K562 (cell line): ENCODE data around the gene PPP4C. TPM values are rescaled to one million over a fixed set of nuclear protein-coding genes. Genes with fewer than 3 reads are reported as not detected.

Experiments used
- C11orf30 ChIP-seq: fragments of 450-650 bp; IDR thresholded peaks from 2 replicates; pipeline ENCODE4 v1.6.1; 2016; ENCODE audit warnings: low read depth, mild to moderate bottlenecking
- ETV5 ChIP-seq: sonication (generic); formaldehyde crosslinking; IDR thresholded peaks from 2 replicates; pipeline ENCODE4 v1.4.0; 2020; ENCODE audit warnings: low read depth, mild to moderate bottlenecking, missing genetic modification reagents
- FOS ChIP-seq: IDR thresholded peaks from 3 replicates; pipeline ENCODE4 v1.6.1; 2011; ENCODE audit not compliant: insufficient read length; ENCODE audit errors: extremely low read depth
- FOXA3 ChIP-seq, 2 experiments: fragments of 450-650 bp in 1 of 2; sonication (generic) in 1 of 2; formaldehyde crosslinking; IDR thresholded peaks in 1 of 2; conservative IDR thresholded peaks in 1 of 2; 2 replicates each; pipeline versions ENCODE4 v1.4.0 to v1.8.0; 2020 to 2022; ENCODE audit warnings: mild to moderate bottlenecking in 2 of 2, missing genetic modification reagents in 1 of 2
- FOXP1 ChIP-seq: sonication (generic); formaldehyde crosslinking; IDR thresholded peaks from 2 replicates; pipeline ENCODE4 v1.8.0; 2022; ENCODE audit warnings: mild to moderate bottlenecking, missing genetic modification reagents
- GTF2E2 ChIP-seq: fragments of 200-800 bp; sonication (Bioruptor generic); IDR thresholded peaks from 2 replicates; pipeline ENCODE4 v1.6.1; 2016; ENCODE audit warnings: missing genetic modification characterization, missing compliant biosample characterization
- KDM2B ChIP-seq: fragments of 250-450 bp; sonication (Bioruptor Pico); IDR thresholded peaks from 2 replicates; pipeline ENCODE4 v1.8.0; 2021; ENCODE audit warnings: mild to moderate bottlenecking, moderate library complexity
- NELFE ChIP-seq: IDR thresholded peaks from 2 replicates; pipeline ENCODE4 v1.6.1; 2011; ENCODE audit warnings: mild to moderate bottlenecking; ENCODE audit not compliant: insufficient read depth, insufficient read length
- NRF1 ChIP-seq, 2 experiments: fragments of 450-650 bp; IDR thresholded peaks in 1 of 2; conservative IDR thresholded peaks in 1 of 2; 2 replicates each; pipeline ENCODE4 v1.6.1; 2014; ENCODE audit warnings: mild to moderate bottlenecking in 2 of 2
- PHB2 ChIP-seq: fragments of 450-650 bp; IDR thresholded peaks from 2 replicates; pipeline ENCODE4 v1.6.1; 2017; ENCODE audit warnings: low read depth
- POLR2B ChIP-seq: fragments of 450-650 bp; IDR thresholded peaks from 2 replicates; pipeline ENCODE4 v1.6.1; 2018; ENCODE audit warnings: low read depth; ENCODE audit not compliant: partially characterized antibody
- RBFOX2 ChIP-seq: fragments of 200-400 bp; formaldehyde crosslinking; IDR thresholded peaks from 2 replicates; pipeline ENCODE4 v1.6.1; 2017; ENCODE audit warnings: low read depth, mild to moderate bottlenecking, low read length, moderate library complexity
- RBM25 ChIP-seq: fragments of 200-400 bp; formaldehyde crosslinking; IDR thresholded peaks from 2 replicates; pipeline ENCODE4 v1.6.1; 2018; ENCODE audit warnings: low read length, low read depth, moderate library complexity; ENCODE audit not compliant: severe bottlenecking
- SIN3B ChIP-seq: fragments of 450-650 bp; IDR thresholded peaks from 2 replicates; pipeline ENCODE4 v1.6.1; 2017; ENCODE audit warnings: low read depth, mild to moderate bottlenecking, moderate library complexity
- U2AF2 ChIP-seq: fragments of 200-400 bp; formaldehyde crosslinking; optimal IDR thresholded peaks from 2 replicates; pipeline ENCODE3; 2017; ENCODE audit warnings: low read depth, mild to moderate bottlenecking, low read length
- ZNF23 ChIP-seq: fragments of 250-450 bp; sonication (Bioruptor Pico); IDR thresholded peaks from 2 replicates; pipeline ENCODE4 v1.4.0; 2020; ENCODE audit warnings: mild to moderate bottlenecking
- ZNF507 ChIP-seq: conservative IDR thresholded peaks from 2 replicates; pipeline ENCODE4 v1.6.1; 2017; ENCODE audit warnings: missing genetic modification characterization, missing compliant biosample characterization
- polyA plus RNA-seq, 8 experiments: library from polyadenylated mRNA; depleted of rRNA in 4 of 8; stranded (reverse) in 5 of 8; unstranded in 3 of 8; fragments of >200 nt; fragmentation: Nextera tagmentation in 2 of 8; fragmentation: Illumina TruSeq in 1 of 8; extraction: Ambion mirVana in 2 of 8; extraction: Trizol in 1 of 8; gene quantifications; 2 replicates each; pipeline versions ENCODE4 v1.2.1 to v1.2.3, GENCODE V29; 2011 to 2014; ENCODE audit warnings: inconsistent platforms in 1 of 8, missing spikeins in 1 of 8
- total RNA-seq, 7 experiments: library from RNA; depleted of rRNA in 6 of 7; stranded (reverse); fragments of >200 nt in 6 of 7; fragmentation: Illumina TruSeq in 2 of 7; extraction: Trizol in 2 of 7; gene quantifications; 2 replicates each; pipeline versions ENCODE4 v1.2.1 to v1.2.3, GENCODE V29; 2011 to 2021; ENCODE audit warnings: low replicate concordance in 1 of 7
- TF ChIP-seq, protein P1 (sequence below): fragments of 250-450 bp; sonication (Bioruptor Pico); IDR thresholded peaks from 2 replicates; pipeline ENCODE4 v1.4.0; 2020
- TF ChIP-seq, protein P2 (sequence below), 3 experiments: fragments of 200-800 bp in 1 of 3; fragments of 250-450 bp in 1 of 3; fragments of 450-650 bp in 1 of 3; sonication (Bioruptor Pico) in 1 of 3; sonication (Bioruptor generic) in 1 of 3; formaldehyde crosslinking in 1 of 3; IDR thresholded peaks; 2 replicates each; pipeline versions ENCODE4 v1.6.1 to v1.8.0; 2016 to 2022; ENCODE audit warnings: mild to moderate bottlenecking in 2 of 3, missing genetic modification characterization in 2 of 3, missing compliant biosample characterization in 1 of 3, moderate library complexity in 1 of 3
- TF ChIP-seq, protein P3 (sequence below): sonication (generic); formaldehyde crosslinking; IDR thresholded peaks from 2 replicates; pipeline ENCODE4 v1.5.0; 2020; ENCODE audit warnings: missing genetic modification reagents
- TF ChIP-seq, protein P4 (sequence below): fragments of 200-800 bp; sonication (Bioruptor generic); IDR thresholded peaks from 2 replicates; pipeline ENCODE4 v1.6.1; 2017; ENCODE audit warnings: missing genetic modification characterization, missing compliant biosample characterization

PPP4C gene
- total and polyA plus RNA-seq, 9 of the 15 experiments (the other 6 are each of a cell fraction or from before 2014, with no cell fraction given) = 3.5 to 183 (median 131) TPM

DNA sequence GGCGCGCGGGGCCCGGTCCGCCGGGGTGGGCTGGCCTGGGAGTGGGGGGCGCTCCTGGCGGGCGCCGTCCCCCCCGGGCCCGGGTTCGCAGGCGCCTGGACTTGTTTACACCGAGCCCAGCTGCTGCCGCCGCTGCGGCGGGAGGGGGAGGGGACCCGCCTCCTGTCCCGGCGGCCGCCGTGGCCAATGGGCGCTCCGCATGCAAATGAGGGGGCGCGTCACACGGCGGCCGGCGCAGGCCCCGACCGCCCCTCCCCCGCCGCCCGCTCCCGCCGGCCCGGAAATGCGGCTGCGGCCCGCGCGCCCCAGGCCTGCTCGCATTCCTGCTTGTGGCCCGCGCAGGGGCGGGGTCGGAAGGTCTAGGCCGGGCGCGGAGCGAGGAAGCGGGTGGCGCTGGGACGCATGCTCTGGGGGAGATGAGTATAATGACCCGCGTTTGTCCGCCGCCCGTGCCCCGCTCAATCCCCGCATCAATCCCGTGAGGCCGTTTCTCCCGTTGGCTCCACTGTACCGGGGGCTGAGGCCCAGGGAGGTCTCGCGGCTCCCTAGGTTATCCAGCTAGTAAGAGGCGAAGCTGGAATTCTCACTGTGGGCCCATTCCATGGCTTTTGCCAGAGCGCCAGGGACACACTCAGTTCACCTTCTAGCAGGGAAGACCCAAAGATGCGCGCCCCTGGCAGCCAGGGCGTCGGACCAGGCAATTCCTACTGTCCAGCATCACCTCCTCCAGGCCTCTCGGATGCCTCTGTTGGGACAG is 20.5 kb downstream of the PPP4C start, which contains the start of gene YPEL3 (continued):
- peak in 1 of 2 experiments; percentile 31; a peak in 3 of 4 replicates for TF ChIP-seq FOXA3 (CRISPR knock-in tag; conservative IDR thresholded peaks at IDR 0.05 in 1 of 2, IDR thresholded peaks at IDR 0.05 in 1 of 2)
- TF ChIP-seq KDM2B (CRISPR knock-in tag) = 0 out of 2 replicates have a peak, but pooled peaks have one; percentile 24
- no peak for TF ChIP-seq SIN3B
- no peak for TF ChIP-seq C11orf30
- TF ChIP-seq, protein P1, sequence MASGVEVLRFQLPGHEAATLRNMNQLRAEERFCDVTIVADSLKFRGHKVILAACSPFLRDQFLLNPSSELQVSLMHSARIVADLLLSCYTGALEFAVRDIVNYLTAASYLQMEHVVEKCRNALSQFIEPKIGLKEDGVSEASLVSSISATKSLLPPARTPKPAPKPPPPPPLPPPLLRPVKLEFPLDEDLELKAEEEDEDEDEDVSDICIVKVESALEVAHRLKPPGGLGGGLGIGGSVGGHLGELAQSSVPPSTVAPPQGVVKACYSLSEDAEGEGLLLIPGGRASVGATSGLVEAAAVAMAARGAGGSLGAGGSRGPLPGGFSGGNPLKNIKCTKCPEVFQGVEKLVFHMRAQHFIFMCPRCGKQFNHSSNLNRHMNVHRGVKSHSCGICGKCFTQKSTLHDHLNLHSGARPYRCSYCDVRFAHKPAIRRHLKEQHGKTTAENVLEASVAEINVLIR (CRISPR knock-in tag) = no peak
- no peak for TF ChIP-seq ZNF507 (tag)
- no peak for TF ChIP-seq PHB2
- peak; percentile 56 for TF ChIP-seq RBM25
- peak; percentile 90 to 91 for TF ChIP-seq NRF1 (conservative IDR thresholded peaks at IDR 0.05 in 1 of 2, IDR thresholded peaks at IDR 0.05 in 1 of 2)
- TF ChIP-seq FOS = no peak
- TF ChIP-seq FOXP1 (CRISPR knock-in tag) = peak; percentile 77
- peak; percentile 61; the same call in 1 of the 2 replicates for TF ChIP-seq ETV5 (CRISPR knock-in tag)
- no peak for TF ChIP-seq GTF2E2 (tag)
- peak; percentile 50 for TF ChIP-seq POLR2B
- TF ChIP-seq U2AF2 = no peak
- TF ChIP-seq, protein P2, sequence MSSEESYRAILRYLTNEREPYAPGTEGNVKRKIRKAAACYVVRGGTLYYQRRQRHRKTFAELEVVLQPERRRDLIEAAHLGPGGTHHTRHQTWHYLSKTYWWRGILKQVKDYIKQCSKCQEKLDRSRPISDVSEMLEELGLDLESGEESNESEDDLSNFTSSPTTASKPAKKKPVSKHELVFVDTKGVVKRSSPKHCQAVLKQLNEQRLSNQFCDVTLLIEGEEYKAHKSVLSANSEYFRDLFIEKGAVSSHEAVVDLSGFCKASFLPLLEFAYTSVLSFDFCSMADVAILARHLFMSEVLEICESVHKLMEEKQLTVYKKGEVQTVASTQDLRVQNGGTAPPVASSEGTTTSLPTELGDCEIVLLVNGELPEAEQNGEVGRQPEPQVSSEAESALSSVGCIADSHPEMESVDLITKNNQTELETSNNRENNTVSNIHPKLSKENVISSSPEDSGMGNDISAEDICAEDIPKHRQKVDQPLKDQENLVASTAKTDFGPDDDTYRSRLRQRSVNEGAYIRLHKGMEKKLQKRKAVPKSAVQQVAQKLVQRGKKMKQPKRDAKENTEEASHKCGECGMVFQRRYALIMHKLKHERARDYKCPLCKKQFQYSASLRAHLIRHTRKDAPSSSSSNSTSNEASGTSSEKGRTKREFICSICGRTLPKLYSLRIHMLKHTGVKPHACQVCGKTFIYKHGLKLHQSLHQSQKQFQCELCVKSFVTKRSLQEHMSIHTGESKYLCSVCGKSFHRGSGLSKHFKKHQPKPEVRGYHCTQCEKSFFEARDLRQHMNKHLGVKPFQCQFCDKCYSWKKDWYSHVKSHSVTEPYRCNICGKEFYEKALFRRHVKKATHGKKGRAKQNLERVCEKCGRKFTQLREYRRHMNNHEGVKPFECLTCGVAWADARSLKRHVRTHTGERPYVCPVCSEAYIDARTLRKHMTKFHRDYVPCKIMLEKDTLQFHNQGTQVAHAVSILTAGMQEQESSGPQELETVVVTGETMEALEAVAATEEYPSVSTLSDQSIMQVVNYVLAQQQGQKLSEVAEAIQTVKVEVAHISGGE (CRISPR knock-in tag; IDR thresholded peaks at IDR 0.05) = 0 out of 6 replicates have a peak, but pooled peaks of 1 of the 3 experiments have one; percentile 14
- TF ChIP-seq RBFOX2 = peak; percentile 80
- TF ChIP-seq ZNF23 = no peak
- TF ChIP-seq, protein P3, sequence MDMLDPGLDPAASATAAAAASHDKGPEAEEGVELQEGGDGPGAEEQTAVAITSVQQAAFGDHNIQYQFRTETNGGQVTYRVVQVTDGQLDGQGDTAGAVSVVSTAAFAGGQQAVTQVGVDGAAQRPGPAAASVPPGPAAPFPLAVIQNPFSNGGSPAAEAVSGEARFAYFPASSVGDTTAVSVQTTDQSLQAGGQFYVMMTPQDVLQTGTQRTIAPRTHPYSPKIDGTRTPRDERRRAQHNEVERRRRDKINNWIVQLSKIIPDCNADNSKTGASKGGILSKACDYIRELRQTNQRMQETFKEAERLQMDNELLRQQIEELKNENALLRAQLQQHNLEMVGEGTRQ (CRISPR knock-in tag) = no peak
- no peak for TF ChIP-seq NELFE
- TF ChIP-seq, protein P4, sequence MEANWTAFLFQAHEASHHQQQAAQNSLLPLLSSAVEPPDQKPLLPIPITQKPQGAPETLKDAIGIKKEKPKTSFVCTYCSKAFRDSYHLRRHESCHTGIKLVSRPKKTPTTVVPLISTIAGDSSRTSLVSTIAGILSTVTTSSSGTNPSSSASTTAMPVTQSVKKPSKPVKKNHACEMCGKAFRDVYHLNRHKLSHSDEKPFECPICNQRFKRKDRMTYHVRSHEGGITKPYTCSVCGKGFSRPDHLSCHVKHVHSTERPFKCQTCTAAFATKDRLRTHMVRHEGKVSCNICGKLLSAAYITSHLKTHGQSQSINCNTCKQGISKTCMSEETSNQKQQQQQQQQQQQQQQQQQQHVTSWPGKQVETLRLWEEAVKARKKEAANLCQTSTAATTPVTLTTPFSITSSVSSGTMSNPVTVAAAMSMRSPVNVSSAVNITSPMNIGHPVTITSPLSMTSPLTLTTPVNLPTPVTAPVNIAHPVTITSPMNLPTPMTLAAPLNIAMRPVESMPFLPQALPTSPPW (CRISPR knock-in tag) = peak; percentile 94
